Mesendoderm (in vitro differentiated cells): ENCODE results near the gene RHOF.

Experiments
- DNase-seq: peaks from one replicate; pipeline ENCODE4 v3.0.0; 2013
- H2AK5ac ChIP-seq: 2 replicates; pipeline ENCODE4 v1.6.1; 2013; ENCODE audit warnings: low read length, inconsistent platforms
- H2BK120ac ChIP-seq: 2 replicates; pipeline ENCODE4 v1.6.1; 2013; ENCODE audit warnings: low read depth, mild to moderate bottlenecking, low read length, moderate library complexity, mixed read lengths
- H2BK15ac ChIP-seq: replicated peaks from 2 replicates; pipeline ENCODE4 v1.6.1; 2013; ENCODE audit warnings: low read depth, mild to moderate bottlenecking, moderate library complexity
- H2BK5ac ChIP-seq: 2 replicates; pipeline ENCODE4 v1.6.1; 2013; ENCODE audit warnings: low read length, inconsistent platforms
- H3K18ac ChIP-seq: 2 replicates; pipeline ENCODE4 v1.6.1; 2013; ENCODE audit warnings: mild to moderate bottlenecking, low read length, mixed read lengths
- H3K23ac ChIP-seq: one replicate; pipeline ENCODE4 v1.6.1; 2013; ENCODE audit warnings: low read length
- H3K27ac ChIP-seq: 2 replicates; pipeline ENCODE4 v1.5.1; 2013; ENCODE audit warnings: low read depth, mild to moderate bottlenecking, inconsistent platforms, low read length, moderate library complexity
- H3K27me3 ChIP-seq: 2 replicates; pipeline ENCODE4 v1.6.1; 2013; ENCODE audit warnings: low read length, control low read depth, mild to moderate bottlenecking, inconsistent platforms; ENCODE audit not compliant: insufficient read depth, poor library complexity
- H3K36me3 ChIP-seq: 2 replicates; pipeline ENCODE4 v1.6.1; 2013; ENCODE audit warnings: low read length, inconsistent platforms; ENCODE audit not compliant: control insufficient read depth, insufficient read depth
- H3K4ac ChIP-seq: one replicate; pipeline ENCODE4 v1.6.1; 2013; ENCODE audit warnings: low read depth, mild to moderate bottlenecking, low read length, moderate library complexity
- H3K4me1 ChIP-seq: 2 replicates; pipeline ENCODE4 v1.6.1; 2013; ENCODE audit warnings: low read depth, low read length, inconsistent platforms; ENCODE audit not compliant: control insufficient read depth
- H3K4me2 ChIP-seq: 2 replicates; pipeline ENCODE4 v1.6.1; 2013; ENCODE audit warnings: low read length
- H3K4me3 ChIP-seq: 2 replicates; pipeline ENCODE4 v1.5.1; 2013; ENCODE audit warnings: mild to moderate bottlenecking, low read length
- H3K56ac ChIP-seq: one replicate; pipeline ENCODE4 v1.6.1; 2013; ENCODE audit warnings: low read length
- H3K79me1 ChIP-seq: 2 replicates; pipeline ENCODE4 v1.6.1; 2013; ENCODE audit warnings: low read length, inconsistent platforms
- H3K79me2 ChIP-seq: 2 replicates; pipeline ENCODE4 v1.6.1; 2013; ENCODE audit warnings: mild to moderate bottlenecking, low read length; ENCODE audit not compliant: control insufficient read depth, insufficient read depth
- H3K9ac ChIP-seq: 2 replicates; pipeline ENCODE4 v1.6.1; 2013; ENCODE audit warnings: low read length, inconsistent platforms
- H4K5ac ChIP-seq: one replicate; pipeline ENCODE4 v1.6.1; 2013; ENCODE audit warnings: low read length
- H4K8ac ChIP-seq: one replicate; pipeline ENCODE4 v1.6.1; 2013; ENCODE audit warnings: low read depth, mild to moderate bottlenecking, control low read depth, low read length, moderate library complexity
- WGBS: extraction: QIAGEN DNeasy Blood & Tissue Kit; methylation state at CpG from one replicate; pipeline ENCODE4 v1.1.7; 2013; ENCODE audit warnings: low lambda C conversion rate, missing lambda C conversion rate; ENCODE audit not compliant: insufficient coverage; ENCODE audit errors: extremely low coverage; 5-methylcytosine and 5-hydroxymethylcytosine counted together

RHOF gene

DNA sequence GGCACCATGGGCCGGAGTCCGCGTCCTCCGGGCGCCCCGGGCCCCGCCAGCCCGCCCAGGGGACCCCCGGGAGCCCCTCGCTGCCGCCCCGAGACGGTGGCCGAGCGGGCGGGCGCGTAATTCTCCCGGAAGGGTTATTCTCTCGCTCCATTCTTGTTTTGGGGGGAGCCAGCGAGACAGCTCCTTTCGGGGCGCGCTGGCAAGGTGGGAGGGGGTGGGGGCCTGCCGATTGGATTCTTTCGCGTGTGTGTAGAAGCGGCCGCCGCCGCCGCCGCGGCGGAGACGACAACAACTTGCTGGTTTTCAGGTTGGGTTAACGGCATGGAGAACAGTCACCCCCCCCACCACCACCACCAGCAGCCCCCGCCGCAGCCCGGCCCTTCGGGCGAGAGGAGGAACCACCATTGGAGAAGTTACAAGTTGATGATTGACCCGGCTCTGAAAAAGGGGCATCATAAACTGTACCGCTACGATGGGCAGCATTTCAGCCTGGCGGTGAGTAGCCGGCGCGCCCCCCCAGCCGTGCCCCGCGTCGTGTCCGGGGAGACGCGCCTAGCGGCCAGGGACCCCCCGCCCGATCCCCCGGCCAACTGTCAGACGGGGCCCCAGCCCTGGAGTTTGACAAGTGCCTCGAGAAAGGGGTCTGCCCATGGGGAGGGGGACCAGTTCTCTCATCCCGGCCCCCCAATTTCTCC lies 11.1 kb upstream of the RHOF start:
- H4K8ac ChIP-seq = no peak overlapping the region
- DNase-seq = peak; percentile 44
- peak overlapping the region; percentile 97 for H3K18ac ChIP-seq
- H3K27ac ChIP-seq = peak overlapping the region; percentile 90
- H3K23ac ChIP-seq = no peak overlapping the region
- H3K36me3 ChIP-seq = no peaks in the 10 kb centered on the region
- H3K4me3 ChIP-seq = peak overlapping the region; percentile 70
- peaks cover 12% of the 10 kb centered on the region for H3K79me1 ChIP-seq
- H3K79me2 ChIP-seq = peaks cover 54% of the 10 kb centered on the region
- no peaks in the 10 kb centered on the region for H3K4me1 ChIP-seq
- H3K4ac ChIP-seq = peak overlapping the region; percentile 99
- peak overlapping the region; percentile 46 for H3K4me2 ChIP-seq
- no peak overlapping the region for H2BK5ac ChIP-seq
- peak overlapping the region; percentile 63 for H2BK120ac ChIP-seq
- H3K27me3 ChIP-seq = no peaks in the 10 kb centered on the region
- H4K5ac ChIP-seq = no peak overlapping the region
- peak overlapping the region; percentile 99 for H3K9ac ChIP-seq
- no peak overlapping the region for H2AK5ac ChIP-seq
- no CpG with 5 or more reads among the region's 63 CpGs for WGBS
- peak overlapping the region; percentile 59 for H2BK15ac ChIP-seq
- peak overlapping the region; percentile 82 for H3K56ac ChIP-seq

- peak within 1 kb of the TSS; percentile 59 for H2BK15ac ChIP-seq
- H3K4ac ChIP-seq = peak within 1 kb of the TSS; percentile 99
- peak within 1 kb of the TSS; percentile 90 for H3K27ac ChIP-seq
- H3K79me2 ChIP-seq = peaks cover 53% of the 10 kb centered on the region
- no peaks in the 10 kb centered on the region for H3K36me3 ChIP-seq
- H3K18ac ChIP-seq = peak within 1 kb of the TSS; percentile 97
- peak within 1 kb of the TSS; percentile 81 for H2BK5ac ChIP-seq
- DNase-seq = peak; percentile 80
- peak within 1 kb of the TSS; percentile 29 for H3K23ac ChIP-seq
- no peaks in the 10 kb centered on the region for H3K27me3 ChIP-seq
- H3K4me2 ChIP-seq = peak within 1 kb of the TSS; percentile 95
- peak within 1 kb of the TSS; percentile 94 for H3K56ac ChIP-seq
- peak within 1 kb of the TSS; percentile 93 for H4K8ac ChIP-seq
- H2BK120ac ChIP-seq = peak within 1 kb of the TSS; percentile 93
- WGBS = no CpG with 5 or more reads among the region's 74 CpGs
- peaks cover 9% of the 10 kb centered on the region for H3K79me1 ChIP-seq
- no peak within 1 kb of the TSS for H2AK5ac ChIP-seq
- peak within 1 kb of the TSS; percentile 75 for H3K4me3 ChIP-seq
- H4K5ac ChIP-seq = no peak within 1 kb of the TSS
- peak within 1 kb of the TSS; percentile 99 for H3K9ac ChIP-seq
- H3K4me1 ChIP-seq = peaks cover 2% of the 10 kb centered on the region
These were observed 10.5 kb upstream of the RHOF start, which contains the start of gene SETD1B for GRCh38 chr12:121803861-121804416. Gene SETD1B, plus strand, starts transcription at chr12:121804009. Its CDS starts 729 bp downstream, at chr12:121804738.

- no peak overlapping the region for H2AK5ac ChIP-seq
- H3K27me3 ChIP-seq = no peaks in the 10 kb centered on the region
- peak; percentile 97 for DNase-seq
- no CpG with 5 or more reads among the region's 65 CpGs for WGBS
- H3K79me2 ChIP-seq = peaks cover 54% of the 10 kb centered on the region
- peak overlapping the region; percentile 97 for H3K18ac ChIP-seq
- peak overlapping the region; percentile 93 for H4K8ac ChIP-seq
- peaks cover 5% of the 10 kb centered on the region for H3K4me1 ChIP-seq
- no peak overlapping the region for H4K5ac ChIP-seq
- H3K4me2 ChIP-seq = peak overlapping the region; percentile 95
- peak overlapping the region; percentile 87 for H3K4me3 ChIP-seq
- H2BK5ac ChIP-seq = peak overlapping the region; percentile 94
- peak overlapping the region; percentile 90 for H3K27ac ChIP-seq
- H3K4ac ChIP-seq = peak overlapping the region; percentile 99
- peak overlapping the region; percentile 99 for H3K9ac ChIP-seq
- peak overlapping the region; percentile 29 for H3K23ac ChIP-seq
- H3K56ac ChIP-seq = peak overlapping the region; percentile 94
- H3K36me3 ChIP-seq = no peaks in the 10 kb centered on the region
- H2BK120ac ChIP-seq = peak overlapping the region; percentile 93
- peaks cover 5% of the 10 kb centered on the region for H3K79me1 ChIP-seq
- H2BK15ac ChIP-seq = no peak overlapping the region
These were observed 9.6 kb upstream of the RHOF start for GRCh38 chr12:121802843-121803698.

GRCh38 chr12:121802485-121802842 lies 9.0 kb upstream of the RHOF start:
- Histone ChIP-seq H3K27me3 (no peaks in the 10 kb centered on the region), H3K79me2 (peaks cover 58% of the 10 kb centered on the region), H3K4me3 (peak overlapping the region; percentile 87), H4K8ac (no peak overlapping the region), H2BK15ac (no peak overlapping the region), H3K9ac (peak overlapping the region; percentile 99), H3K4ac (no peak overlapping the region), H3K79me1 (peaks cover 4% of the 10 kb centered on the region), H2AK5ac (no peak overlapping the region), H3K23ac (no peak overlapping the region), H2BK120ac (no peak overlapping the region), H4K5ac (no peak overlapping the region), H3K4me1 (peaks cover 11% of the 10 kb centered on the region), H2BK5ac (peak overlapping the region; percentile 94), H3K18ac (no peak overlapping the region), H3K27ac (peak overlapping the region; percentile 90), H3K36me3 (no peaks in the 10 kb centered on the region), H3K4me2 (peak overlapping the region; percentile 93), H3K56ac (peak overlapping the region; percentile 94)
- DNase-seq = no peak
- WGBS = no CpG with 5 or more reads among the region's 1 CpG

- H4K8ac ChIP-seq = no peak overlapping the region
- no peaks in the 10 kb centered on the region for H3K36me3 ChIP-seq
- peak overlapping the region; percentile 99 for H3K9ac ChIP-seq
- DNase-seq = peak; percentile 65
- peak overlapping the region; percentile 100 for H3K18ac ChIP-seq
- peak overlapping the region; percentile 79 for H3K4me3 ChIP-seq
- peaks cover 1% of the 10 kb centered on the region for H3K79me1 ChIP-seq
- peak overlapping the region; percentile 94 for H4K5ac ChIP-seq
- H2BK5ac ChIP-seq = peak overlapping the region; percentile 91
- peaks cover 14% of the 10 kb centered on the region for H3K4me1 ChIP-seq
- peaks cover 58% of the 10 kb centered on the region for H3K79me2 ChIP-seq
- no peak overlapping the region for H2BK15ac ChIP-seq
- peak overlapping the region; percentile 100 for H3K4ac ChIP-seq
- H3K56ac ChIP-seq = peak overlapping the region; percentile 97
- H2BK120ac ChIP-seq = peak overlapping the region; percentile 98
- H3K4me2 ChIP-seq = peak overlapping the region; percentile 90
- H3K27ac ChIP-seq = peak overlapping the region; percentile 100
- peak overlapping the region; percentile 94 for H3K23ac ChIP-seq
- peak overlapping the region; percentile 83 for H2AK5ac ChIP-seq
- H3K27me3 ChIP-seq = no peaks in the 10 kb centered on the region
- no CpG with 5 or more reads among the region's 18 CpGs for WGBS
These were observed 8.4 kb upstream of the RHOF start for GRCh38 chr12:121801595-121802484.
